Loucy (cell line): Measurements from ENCODE around the gene RBM17.

Experiments used
- EZH2phosphoT487 ChIP-seq: fragments of 200-600 bp; IDR thresholded peaks from 2 replicates; pipeline ENCODE4 v1.6.1; 2018; ENCODE audit warnings: antibody characterized with exemption, mild to moderate bottlenecking, moderate library complexity, borderline replicate concordance
- TF ChIP-seq, protein P1 (sequence below): fragments of 200-600 bp; sonication (generic); conservative IDR thresholded peaks from 2 replicates; pipeline ENCODE4 v1.5.1; 2014; ENCODE audit warnings: mild to moderate bottlenecking, antibody characterized with exemption, low read length

DNA sequence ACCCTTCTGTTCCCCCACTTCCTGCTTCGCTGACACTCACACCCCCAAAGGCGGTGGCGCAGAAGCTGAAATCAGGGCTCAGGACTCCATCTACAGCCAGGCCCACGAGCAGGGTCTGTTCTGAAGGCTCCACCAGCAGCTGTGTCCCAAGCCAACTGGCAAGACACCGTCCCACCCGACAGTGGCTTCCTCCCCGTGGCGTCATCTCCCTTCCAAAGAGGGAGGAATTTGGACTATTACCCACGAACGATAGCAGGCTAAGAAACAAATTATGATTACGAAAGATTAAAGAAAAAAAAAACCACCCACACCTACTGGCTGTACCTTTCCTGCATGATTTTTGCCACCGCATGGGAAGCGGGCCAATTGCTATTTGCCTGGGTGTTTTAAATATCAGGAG lies 54.3 kb downstream of the RBM17 start:
- TF ChIP-seq, protein P1, sequence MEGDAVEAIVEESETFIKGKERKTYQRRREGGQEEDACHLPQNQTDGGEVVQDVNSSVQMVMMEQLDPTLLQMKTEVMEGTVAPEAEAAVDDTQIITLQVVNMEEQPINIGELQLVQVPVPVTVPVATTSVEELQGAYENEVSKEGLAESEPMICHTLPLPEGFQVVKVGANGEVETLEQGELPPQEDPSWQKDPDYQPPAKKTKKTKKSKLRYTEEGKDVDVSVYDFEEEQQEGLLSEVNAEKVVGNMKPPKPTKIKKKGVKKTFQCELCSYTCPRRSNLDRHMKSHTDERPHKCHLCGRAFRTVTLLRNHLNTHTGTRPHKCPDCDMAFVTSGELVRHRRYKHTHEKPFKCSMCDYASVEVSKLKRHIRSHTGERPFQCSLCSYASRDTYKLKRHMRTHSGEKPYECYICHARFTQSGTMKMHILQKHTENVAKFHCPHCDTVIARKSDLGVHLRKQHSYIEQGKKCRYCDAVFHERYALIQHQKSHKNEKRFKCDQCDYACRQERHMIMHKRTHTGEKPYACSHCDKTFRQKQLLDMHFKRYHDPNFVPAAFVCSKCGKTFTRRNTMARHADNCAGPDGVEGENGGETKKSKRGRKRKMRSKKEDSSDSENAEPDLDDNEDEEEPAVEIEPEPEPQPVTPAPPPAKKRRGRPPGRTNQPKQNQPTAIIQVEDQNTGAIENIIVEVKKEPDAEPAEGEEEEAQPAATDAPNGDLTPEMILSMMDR = no peak
- TF ChIP-seq EZH2phosphoT487 = no peak
